ENCODE results near the gene NF2. TPM values are rescaled to one million over a fixed set of nuclear protein-coding genes. Genes with fewer than 3 reads are reported as not detected.

NF2 gene
- polyA plus RNA-seq, 2 of the 4 experiments (the other 2 are of a cell fraction), result 14.4 to 23.7 TPM

DNA sequence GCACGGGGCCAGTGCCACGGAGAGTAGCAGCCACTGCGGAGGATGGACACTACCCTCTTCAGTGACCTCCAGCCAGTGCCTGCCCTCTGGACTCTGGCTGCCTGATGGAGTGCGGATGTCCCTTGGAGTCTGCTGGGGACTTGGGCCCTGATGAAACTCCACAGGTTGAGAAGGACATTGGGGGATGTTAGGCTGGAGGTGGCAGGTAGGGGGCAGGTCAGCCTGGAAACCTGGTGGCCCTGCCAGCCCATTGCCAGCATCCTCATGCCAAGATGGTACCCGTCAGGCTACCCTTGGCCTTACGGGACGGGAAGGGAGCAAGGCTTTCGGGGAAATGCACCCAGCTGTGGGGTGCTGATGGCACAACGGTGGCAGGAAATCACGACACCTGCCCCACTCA lies 120.3 kb downstream of the NF2 start:
- WGBS (ENCODE audit: missing lambda C conversion rate), result 84% methylated on average over 6 of the region's 10 CpGs
- DNase-seq (ENCODE audit: low read depth in 1 of 2, low spot score in 1 of 2) (no peak), FAIRE-seq (no peak), ATAC-seq (no peak)
- H3K9me3 ChIP-seq, result no peaks in the 10 kb centered on the region
- TF ChIP-seq RARB (CRISPR knock-in tag; IDR thresholded peaks at IDR 0.05), result no peak
- TF ChIP-seq RFX5 (IDR thresholded peaks at IDR 0.05), result no peak
- TF ChIP-seq CEBPB (IDR thresholded peaks at IDR 0.05), result no peak
- TF ChIP-seq BHLHE40 (IDR thresholded peaks at IDR 0.05; ENCODE audit: low read depth, low read length), result no peak
- TF ChIP-seq, protein P1, sequence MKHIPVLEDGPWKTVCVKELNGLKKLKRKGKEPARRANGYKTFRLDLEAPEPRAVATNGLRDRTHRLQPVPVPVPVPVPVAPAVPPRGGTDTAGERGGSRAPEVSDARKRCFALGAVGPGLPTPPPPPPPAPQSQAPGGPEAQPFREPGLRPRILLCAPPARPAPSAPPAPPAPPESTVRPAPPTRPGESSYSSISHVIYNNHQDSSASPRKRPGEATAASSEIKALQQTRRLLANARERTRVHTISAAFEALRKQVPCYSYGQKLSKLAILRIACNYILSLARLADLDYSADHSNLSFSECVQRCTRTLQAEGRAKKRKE (CRISPR knock-in tag; IDR thresholded peaks at IDR 0.05; ENCODE audit: low read depth), result no peak
- TF ChIP-seq EHMT2 (IDR thresholded peaks at IDR 0.05; ENCODE audit: low read depth), result no peak
- no peak for TF ChIP-seq ZSCAN20 (CRISPR knock-in tag; IDR thresholded peaks at IDR 0.05)
- TF ChIP-seq, protein P2, sequence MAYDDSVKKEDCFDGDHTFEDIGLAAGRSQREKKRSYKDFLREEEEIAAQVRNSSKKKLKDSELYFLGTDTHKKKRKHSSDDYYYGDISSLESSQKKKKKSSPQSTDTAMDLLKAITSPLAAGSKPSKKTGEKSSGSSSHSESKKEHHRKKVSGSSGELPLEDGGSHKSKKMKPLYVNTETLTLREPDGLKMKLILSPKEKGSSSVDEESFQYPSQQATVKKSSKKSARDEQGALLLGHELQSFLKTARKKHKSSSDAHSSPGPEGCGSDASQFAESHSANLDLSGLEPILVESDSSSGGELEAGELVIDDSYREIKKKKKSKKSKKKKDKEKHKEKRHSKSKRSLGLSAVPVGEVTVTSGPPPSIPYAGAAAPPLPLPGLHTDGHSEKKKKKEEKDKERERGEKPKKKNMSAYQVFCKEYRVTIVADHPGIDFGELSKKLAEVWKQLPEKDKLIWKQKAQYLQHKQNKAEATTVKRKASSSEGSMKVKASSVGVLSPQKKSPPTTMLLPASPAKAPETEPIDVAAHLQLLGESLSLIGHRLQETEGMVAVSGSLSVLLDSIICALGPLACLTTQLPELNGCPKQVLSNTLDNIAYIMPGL (CRISPR knock-in tag; IDR thresholded peaks at IDR 0.05; ENCODE audit: borderline replicate concordance), result no peak
- no peak for TF ChIP-seq HDAC2 (IDR thresholded peaks at IDR 0.05)
- TF ChIP-seq CBX8 (IDR thresholded peaks at IDR 0.05), result no peak
- no peak for TF ChIP-seq CHD2 (IDR thresholded peaks at IDR 0.05; ENCODE audit: low read length, partially characterized antibody)
- TF ChIP-seq CBX2 (IDR thresholded peaks at IDR 0.05; ENCODE audit: borderline replicate concordance, low read depth), result no peak
- TF ChIP-seq PHF8 (IDR thresholded peaks at IDR 0.05; ENCODE audit: borderline replicate concordance, low read depth), result no peak
- no peak for TF ChIP-seq KDM5A (IDR thresholded peaks at IDR 0.05)
- TF ChIP-seq FOSL2 (IDR thresholded peaks at IDR 0.05), result no peak
- no peak for TF ChIP-seq FOSL2 (CRISPR knock-in tag; IDR thresholded peaks at IDR 0.05)
- TF ChIP-seq EP300 (IDR thresholded peaks at IDR 0.05), result no peak
- no peak for TF ChIP-seq POLR2AphosphoS2 (conservative IDR thresholded peaks at IDR 0.05; ENCODE audit: low read length)
- TF ChIP-seq HEYL (CRISPR knock-in tag; IDR thresholded peaks at IDR 0.05), result no peak
- no peak for TF ChIP-seq JUN (IDR thresholded peaks at IDR 0.05)
- no peak overlapping the region for H3K4me3 ChIP-seq
- ChIA-PET CTCF (interaction anchor here (1.6 kb wide), 1 partner anchor 281 kb away, joined by 5 read pairs; no protein-coding TSS in a partner anchor), POLR2A (no interaction called here)
- no peak overlapping the region for H3K4me2 ChIP-seq
- H3K27ac ChIP-seq, result no peak overlapping the region
- peaks cover 4% of the 10 kb centered on the region; the same call in 1 of the 3 replicates for H3K4me1 ChIP-seq

DNA sequence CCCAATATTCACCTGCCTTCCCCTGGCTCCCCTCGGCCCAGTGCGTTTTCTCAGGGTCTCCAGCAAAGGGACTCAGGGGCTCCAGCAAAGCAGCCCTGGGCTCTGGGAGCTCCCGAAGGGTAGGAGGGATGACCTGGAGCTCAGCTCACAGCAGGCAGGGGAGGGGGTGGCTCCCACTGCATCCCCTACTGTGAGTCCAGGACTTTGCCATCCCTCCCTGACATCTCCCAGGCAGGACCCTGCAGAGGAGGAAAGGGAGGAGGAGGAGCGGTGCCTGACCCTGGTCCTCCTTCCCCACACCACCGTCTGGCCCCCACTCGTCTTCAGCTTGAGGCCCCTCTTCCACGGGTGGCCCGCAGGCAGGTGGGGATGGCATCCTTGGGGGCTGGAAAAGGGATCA lies 121.4 kb downstream of the NF2 start:
- WGBS (ENCODE audit: missing lambda C conversion rate), result 75% methylated on average over 4 of the region's 8 CpGs
- DNase-seq (ENCODE audit: low read depth in 1 of 2, low spot score in 1 of 2) (no peak), ATAC-seq (no peak), FAIRE-seq (no peak)
- Histone ChIP-seq H3K4me1 (peaks cover 4% of the 10 kb centered on the region; the same call in 1 of the 3 replicates), H3K4me3 (no peak overlapping the region), H3K27ac (no peak overlapping the region), H3K4me2 (no peak overlapping the region), H3K9me3 (no peaks in the 10 kb centered on the region)
- POLR2A ChIA-PET, result no interaction called here
- CTCF ChIA-PET, result interaction anchor here (1.2 to 1.3 kb wide), 2 partner anchors 35 to 364 kb away, joined by 3 to 7 read pairs; no protein-coding TSS in a partner anchor
- TF ChIP-seq, protein P3, sequence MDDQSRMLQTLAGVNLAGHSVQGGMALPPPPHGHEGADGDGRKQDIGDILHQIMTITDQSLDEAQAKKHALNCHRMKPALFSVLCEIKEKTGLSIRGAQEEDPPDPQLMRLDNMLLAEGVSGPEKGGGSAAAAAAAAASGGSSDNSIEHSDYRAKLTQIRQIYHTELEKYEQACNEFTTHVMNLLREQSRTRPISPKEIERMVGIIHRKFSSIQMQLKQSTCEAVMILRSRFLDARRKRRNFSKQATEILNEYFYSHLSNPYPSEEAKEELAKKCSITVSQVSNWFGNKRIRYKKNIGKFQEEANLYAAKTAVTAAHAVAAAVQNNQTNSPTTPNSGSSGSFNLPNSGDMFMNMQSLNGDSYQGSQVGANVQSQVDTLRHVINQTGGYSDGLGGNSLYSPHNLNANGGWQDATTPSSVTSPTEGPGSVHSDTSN (IDR thresholded peaks at IDR 0.05), result no peak
- TF ChIP-seq JUNB (IDR thresholded peaks at IDR 0.05) (no peak), NR3C1 (IDR thresholded peaks at IDR 0.05) (no peak), HDAC2 (IDR thresholded peaks at IDR 0.05) (no peak), BHLHE40 (IDR thresholded peaks at IDR 0.05; ENCODE audit: low read depth, low read length) (no peak), CHD4 (IDR thresholded peaks at IDR 0.05; ENCODE audit: borderline replicate concordance) (no peak), SREBF2 (IDR thresholded peaks at IDR 0.05) (no peak), SMC3 (IDR thresholded peaks at IDR 0.05) (no peak), TP53 (CRISPR knock-in tag; IDR thresholded peaks at IDR 0.05) (no peak), KDM1A (IDR thresholded peaks at IDR 0.05; ENCODE audit: low read depth) (no peak), KDM5A (IDR thresholded peaks at IDR 0.05) (no peak), RAD21 (conservative IDR thresholded peaks at IDR 0.05 in 1 of 2, IDR thresholded peaks at IDR 0.05 in 1 of 2) (no peak), CEBPB (IDR thresholded peaks at IDR 0.05) (no peak)
- TF ChIP-seq, protein P1 (CRISPR knock-in tag; IDR thresholded peaks at IDR 0.05; ENCODE audit: low read depth), result no peak
- TF ChIP-seq, protein P4, sequence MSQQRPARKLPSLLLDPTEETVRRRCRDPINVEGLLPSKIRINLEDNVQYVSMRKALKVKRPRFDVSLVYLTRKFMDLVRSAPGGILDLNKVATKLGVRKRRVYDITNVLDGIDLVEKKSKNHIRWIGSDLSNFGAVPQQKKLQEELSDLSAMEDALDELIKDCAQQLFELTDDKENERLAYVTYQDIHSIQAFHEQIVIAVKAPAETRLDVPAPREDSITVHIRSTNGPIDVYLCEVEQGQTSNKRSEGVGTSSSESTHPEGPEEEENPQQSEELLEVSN (IDR thresholded peaks at IDR 0.05; ENCODE audit: borderline replicate concordance, low read depth), result no peak
- TF ChIP-seq, protein P5, sequence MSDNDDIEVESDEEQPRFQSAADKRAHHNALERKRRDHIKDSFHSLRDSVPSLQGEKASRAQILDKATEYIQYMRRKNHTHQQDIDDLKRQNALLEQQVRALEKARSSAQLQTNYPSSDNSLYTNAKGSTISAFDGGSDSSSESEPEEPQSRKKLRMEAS (IDR thresholded peaks at IDR 0.05), result no peak

All from A549 (cell line).